Mesendoderm (in vitro differentiated cells): ENCODE data around the gene HMX2.
A peak's percentile ranks its signal among the peaks of the same experiment; 100 is the strongest.

Experiments
- DNase-seq: peaks from one replicate; pipeline ENCODE4 v3.0.0; 2013
- H2AK5ac ChIP-seq: 2 replicates; pipeline ENCODE4 v1.6.1; 2013; ENCODE audit warnings: low read length, inconsistent platforms
- H2BK120ac ChIP-seq: 2 replicates; pipeline ENCODE4 v1.6.1; 2013; ENCODE audit warnings: low read depth, mild to moderate bottlenecking, low read length, moderate library complexity, mixed read lengths
- H2BK15ac ChIP-seq: replicated peaks from 2 replicates; pipeline ENCODE4 v1.6.1; 2013; ENCODE audit warnings: low read depth, mild to moderate bottlenecking, moderate library complexity
- H2BK5ac ChIP-seq: 2 replicates; pipeline ENCODE4 v1.6.1; 2013; ENCODE audit warnings: low read length, inconsistent platforms
- H3K18ac ChIP-seq: 2 replicates; pipeline ENCODE4 v1.6.1; 2013; ENCODE audit warnings: mild to moderate bottlenecking, low read length, mixed read lengths
- H3K23ac ChIP-seq: one replicate; pipeline ENCODE4 v1.6.1; 2013; ENCODE audit warnings: low read length
- H3K27ac ChIP-seq: 2 replicates; pipeline ENCODE4 v1.5.1; 2013; ENCODE audit warnings: low read depth, mild to moderate bottlenecking, inconsistent platforms, low read length, moderate library complexity
- H3K27me3 ChIP-seq: 2 replicates; pipeline ENCODE4 v1.6.1; 2013; ENCODE audit warnings: low read length, control low read depth, mild to moderate bottlenecking, inconsistent platforms; ENCODE audit not compliant: insufficient read depth, poor library complexity
- H3K36me3 ChIP-seq: 2 replicates; pipeline ENCODE4 v1.6.1; 2013; ENCODE audit warnings: low read length, inconsistent platforms; ENCODE audit not compliant: control insufficient read depth, insufficient read depth
- H3K4ac ChIP-seq: one replicate; pipeline ENCODE4 v1.6.1; 2013; ENCODE audit warnings: low read depth, mild to moderate bottlenecking, low read length, moderate library complexity
- H3K4me1 ChIP-seq: 2 replicates; pipeline ENCODE4 v1.6.1; 2013; ENCODE audit warnings: low read depth, low read length, inconsistent platforms; ENCODE audit not compliant: control insufficient read depth
- H3K4me2 ChIP-seq: 2 replicates; pipeline ENCODE4 v1.6.1; 2013; ENCODE audit warnings: low read length
- H3K4me3 ChIP-seq: 2 replicates; pipeline ENCODE4 v1.5.1; 2013; ENCODE audit warnings: mild to moderate bottlenecking, low read length
- H3K56ac ChIP-seq: one replicate; pipeline ENCODE4 v1.6.1; 2013; ENCODE audit warnings: low read length
- H3K79me1 ChIP-seq: 2 replicates; pipeline ENCODE4 v1.6.1; 2013; ENCODE audit warnings: low read length, inconsistent platforms
- H3K79me2 ChIP-seq: 2 replicates; pipeline ENCODE4 v1.6.1; 2013; ENCODE audit warnings: mild to moderate bottlenecking, low read length; ENCODE audit not compliant: control insufficient read depth, insufficient read depth
- H3K9ac ChIP-seq: 2 replicates; pipeline ENCODE4 v1.6.1; 2013; ENCODE audit warnings: low read length, inconsistent platforms
- H4K5ac ChIP-seq: one replicate; pipeline ENCODE4 v1.6.1; 2013; ENCODE audit warnings: low read length
- H4K8ac ChIP-seq: one replicate; pipeline ENCODE4 v1.6.1; 2013; ENCODE audit warnings: low read depth, mild to moderate bottlenecking, control low read depth, low read length, moderate library complexity
- WGBS: extraction: QIAGEN DNeasy Blood & Tissue Kit; methylation state at CpG from one replicate; pipeline ENCODE4 v1.1.7; 2013; ENCODE audit warnings: low lambda C conversion rate, missing lambda C conversion rate; ENCODE audit not compliant: insufficient coverage; ENCODE audit errors: extremely low coverage; 5-methylcytosine and 5-hydroxymethylcytosine counted together

HMX2 gene

GRCh38 chr10:123183724-123184123, 35.8 kb downstream of the HMX2 start:
- no CpG with 5 or more reads among the region's 2 CpGs for WGBS
- no peak overlapping the region for H2AK5ac ChIP-seq

GRCh38 chr10:123187781-123188180, 39.8 kb downstream of the HMX2 start:
- Histone ChIP-seq H3K4me2 (no peak overlapping the region), H2BK5ac (no peak overlapping the region), H3K4me3 (no peak overlapping the region), H4K8ac (no peak overlapping the region), H3K79me1 (no peaks in the 10 kb centered on the region), H3K23ac (no peak overlapping the region), H3K27ac (no peak overlapping the region), H4K5ac (no peak overlapping the region), H2AK5ac (no peak overlapping the region), H2BK120ac (no peak overlapping the region), H3K27me3 (no peaks in the 10 kb centered on the region), H3K18ac (no peak overlapping the region), H3K9ac (no peak overlapping the region), H3K79me2 (no peaks in the 10 kb centered on the region), H3K4me1 (no peaks in the 10 kb centered on the region), H3K36me3 (no peaks in the 10 kb centered on the region), H3K4ac (no peak overlapping the region), H3K56ac (no peak overlapping the region), H2BK15ac (no peak overlapping the region)
- DNase-seq, result no peak
- no CpG with 5 or more reads among the region's 5 CpGs for WGBS

More at GRCh38 chr10:123183724-123184123, 35.8 kb downstream of the HMX2 start:
- no peaks in the 10 kb centered on the region for H3K27me3 ChIP-seq
- no peaks in the 10 kb centered on the region for H3K36me3 ChIP-seq
- H3K18ac ChIP-seq, result no peak overlapping the region
- H3K4ac ChIP-seq, result no peak overlapping the region
- no peak overlapping the region for H4K5ac ChIP-seq
- no peak overlapping the region for H2BK5ac ChIP-seq
- H2BK120ac ChIP-seq, result no peak overlapping the region
- H2BK15ac ChIP-seq, result no peak overlapping the region
- H3K4me1 ChIP-seq, result no peaks in the 10 kb centered on the region
- no peak for DNase-seq
- H3K79me1 ChIP-seq, result no peaks in the 10 kb centered on the region
- no peak overlapping the region for H3K23ac ChIP-seq
- H3K4me2 ChIP-seq, result no peak overlapping the region
- no peaks in the 10 kb centered on the region for H3K79me2 ChIP-seq
- no peak overlapping the region for H4K8ac ChIP-seq
- H3K4me3 ChIP-seq, result no peak overlapping the region
- no peak overlapping the region for H3K9ac ChIP-seq
- H3K56ac ChIP-seq, result no peak overlapping the region
- no peak overlapping the region for H3K27ac ChIP-seq

- H3K18ac ChIP-seq, result no peak overlapping the region
- no peak overlapping the region for H2BK120ac ChIP-seq
- no peak overlapping the region for H2BK15ac ChIP-seq
- no peak overlapping the region for H3K23ac ChIP-seq
- H3K36me3 ChIP-seq, result no peaks in the 10 kb centered on the region
- no peak overlapping the region for H4K5ac ChIP-seq
- peaks cover 2% of the 10 kb centered on the region for H3K4me1 ChIP-seq
- H3K4ac ChIP-seq, result no peak overlapping the region
- no peak overlapping the region for H3K56ac ChIP-seq
- no peak overlapping the region for H3K4me3 ChIP-seq
- no peak overlapping the region for H4K8ac ChIP-seq
- no CpG with 5 or more reads among the region's 8 CpGs for WGBS
- no peaks in the 10 kb centered on the region for H3K79me2 ChIP-seq
- no peak overlapping the region for H3K9ac ChIP-seq
- no peak overlapping the region for H2BK5ac ChIP-seq
- H3K27me3 ChIP-seq, result no peaks in the 10 kb centered on the region
- no peak overlapping the region for H3K27ac ChIP-seq
- H3K79me1 ChIP-seq, result no peaks in the 10 kb centered on the region
- no peak for DNase-seq
- no peak overlapping the region for H3K4me2 ChIP-seq
- H2AK5ac ChIP-seq, result no peak overlapping the region
Measured at GRCh38 chr10:123191886-123192285, 44.0 kb downstream of the HMX2 start.

- no peak overlapping the region for H3K18ac ChIP-seq
- no peak overlapping the region for H4K5ac ChIP-seq
- no peaks in the 10 kb centered on the region for H3K79me2 ChIP-seq
- H3K23ac ChIP-seq, result no peak overlapping the region
- H3K4me1 ChIP-seq, result peaks cover 2% of the 10 kb centered on the region
- H3K27ac ChIP-seq, result no peak overlapping the region
- no peak overlapping the region for H3K4me3 ChIP-seq
- H3K27me3 ChIP-seq, result no peaks in the 10 kb centered on the region
- peak; percentile 3 for DNase-seq
- no peaks in the 10 kb centered on the region for H3K36me3 ChIP-seq
- no CpG with 5 or more reads among the region's 9 CpGs for WGBS
- H3K56ac ChIP-seq, result no peak overlapping the region
- H3K79me1 ChIP-seq, result no peaks in the 10 kb centered on the region
- H3K4ac ChIP-seq, result no peak overlapping the region
- no peak overlapping the region for H2BK120ac ChIP-seq
- H3K9ac ChIP-seq, result no peak overlapping the region
- H3K4me2 ChIP-seq, result no peak overlapping the region
- no peak overlapping the region for H2BK15ac ChIP-seq
- H4K8ac ChIP-seq, result no peak overlapping the region
- no peak overlapping the region for H2BK5ac ChIP-seq
- H2AK5ac ChIP-seq, result no peak overlapping the region
Measured at GRCh38 chr10:123194056-123194455, 46.1 kb downstream of the HMX2 start.
